Neural crest cell (in vitro differentiated cells): ENCODE data around the gene DVL2. TPM values are rescaled to one million over a fixed set of nuclear protein-coding genes. Genes with fewer than 3 reads are reported as not detected.

Experiments
- DNase-seq: peaks from one replicate; pipeline ENCODE4 v3.0.0; 2021; ENCODE audit warnings: low read depth, mixed read lengths, low spot score
- H3K27ac Mint-ChIP-seq: one replicate; pipeline ENCODE4 v1.8.0; 2021; ENCODE audit warnings: mild to moderate bottlenecking, mixed read lengths; ENCODE audit not compliant: unreplicated experiment
- H3K27me3 Mint-ChIP-seq: 2 replicates; pipeline ENCODE4 v1.8.0; 2021; ENCODE audit warnings: low read depth, mild to moderate bottlenecking, mixed read lengths
- H3K36me3 Mint-ChIP-seq: 2 replicates; pipeline ENCODE4 v1.8.0; 2021; ENCODE audit warnings: low read depth, mild to moderate bottlenecking, mixed read lengths
- H3K4me1 Mint-ChIP-seq: 2 replicates; pipeline ENCODE4 v1.8.0; 2021; ENCODE audit warnings: mixed read lengths
- H3K4me3 Mint-ChIP-seq: one replicate; pipeline ENCODE4 v1.8.0; 2021; ENCODE audit warnings: mild to moderate bottlenecking, mixed read lengths
- H3K9me3 Mint-ChIP-seq: 2 replicates; pipeline ENCODE4 v1.8.0; 2021; ENCODE audit warnings: mixed read lengths
- CTCF ChIP-seq: fragments of 200-600 bp; sonication (generic); conservative IDR thresholded peaks from 2 replicates; pipeline ENCODE4 v1.5.0; 2021; ENCODE audit warnings: antibody characterized with exemption, mild to moderate bottlenecking
- total RNA-seq: library from RNA; stranded (reverse); gene quantifications from 2 replicates; pipeline ENCODE4 v1.2.1, GENCODE V29; 2021

DVL2 gene
- total RNA-seq, 1 donor from 2014 or later, result 140 TPM

GRCh38 chr17:7208754-7209460 lies 25.4 kb downstream of the DVL2 start:
- Mint-ChIP-seq H3K9me3 (no peaks in the 10 kb centered on the region), H3K27ac (no peak overlapping the region), H3K27me3 (peaks cover under 1% of the 10 kb centered on the region), H3K4me3 (peak overlapping the region; percentile 65), H3K36me3 (no peaks in the 10 kb centered on the region), H3K4me1 (peaks cover 66% of the 10 kb centered on the region)
- TF ChIP-seq CTCF, result no peak
- DNase-seq, result no peak

- TF ChIP-seq CTCF, result no peak
- Mint-ChIP-seq H3K36me3 (no peaks in the 10 kb centered on the region), H3K4me3 (peak overlapping the region; percentile 65), H3K27me3 (no peaks in the 10 kb centered on the region), H3K27ac (no peak overlapping the region), H3K9me3 (no peaks in the 10 kb centered on the region), H3K4me1 (peaks cover 60% of the 10 kb centered on the region)
- DNase-seq, result no peak
Measured at GRCh38 chr17:7208027-7208571, 26.2 kb downstream of the DVL2 start.

- no peak for DNase-seq
- Mint-ChIP-seq H3K9me3 (no peaks in the 10 kb centered on the region), H3K4me3 (peak overlapping the region; percentile 31), H3K36me3 (peaks cover 2% of the 10 kb centered on the region), H3K27ac (peak overlapping the region; percentile 67), H3K27me3 (no peaks in the 10 kb centered on the region), H3K4me1 (peaks cover 58% of the 10 kb centered on the region)
- no peak for TF ChIP-seq CTCF
Measured at GRCh38 chr17:7207120-7208001, 27.0 kb downstream of the DVL2 start.

GRCh38 chr17:7205561-7205960 lies 28.8 kb downstream of the DVL2 start:
- Mint-ChIP-seq H3K27ac (peak overlapping the region; percentile 93), H3K27me3 (no peaks in the 10 kb centered on the region), H3K36me3 (peaks cover 6% of the 10 kb centered on the region), H3K4me1 (peaks cover 51% of the 10 kb centered on the region), H3K4me3 (peak overlapping the region; percentile 90), H3K9me3 (no peaks in the 10 kb centered on the region)
- no peak for TF ChIP-seq CTCF
- DNase-seq, result no peak

GRCh38 chr17:7204828-7205461 lies 29.4 kb downstream of the DVL2 start:
- Mint-ChIP-seq H3K27me3 (no peaks in the 10 kb centered on the region), H3K36me3 (peaks cover 6% of the 10 kb centered on the region), H3K4me1 (peaks cover 46% of the 10 kb centered on the region), H3K27ac (peak overlapping the region; percentile 93), H3K9me3 (no peaks in the 10 kb centered on the region), H3K4me3 (peak overlapping the region; percentile 90)
- no peak for TF ChIP-seq CTCF
- DNase-seq, result peak; percentile 92
